Ovary (tissue), 9 donors: Measurements from ENCODE around the gene TPM2. TPM values are rescaled to one million over a fixed set of nuclear protein-coding genes. Genes with fewer than 3 reads are reported as not detected.

Experiments
- DNase-seq, 5 donors: peaks; one replicate each; pipeline ENCODE4 v3.0.0-alpha.2; 2019 to 2020
- H3K27ac ChIP-seq, 2 donors: fragments of 200-600 bp; one replicate each; pipeline versions ENCODE4 v1.5.1 to v1.8.0; 2019 to 2022
- H3K27me3 ChIP-seq: fragments of 200-600 bp; one replicate; pipeline ENCODE4 v1.8.0; 2022
- H3K36me3 ChIP-seq: fragments of 200-600 bp; sonication (generic); one replicate; pipeline ENCODE4 v1.5.1; 2019
- H3K4me1 ChIP-seq: one replicate; pipeline ENCODE4 v1.8.1; 2013; ENCODE audit warnings: mild to moderate bottlenecking, moderate library complexity; ENCODE audit not compliant: insufficient read depth
- H3K4me3 ChIP-seq: fragments of 200-600 bp; sonication (generic); one replicate; pipeline ENCODE4 v1.5.1; 2017
- H3K9me3 ChIP-seq, 2 donors: fragments of 200-600 bp in 1 of 2; sonication (generic) in 1 of 2; one replicate each; pipeline versions ENCODE4 v1.5.1 to v1.8.1; 2013 to 2019; ENCODE audit warnings: mild to moderate bottlenecking in 1 of 2, moderate library complexity in 1 of 2
- EP300 ChIP-seq: sonication (generic); formaldehyde crosslinking; IDR thresholded peaks from one replicate; pipeline ENCODE4 v1.6.1; 2017; ENCODE audit warnings: antibody characterized with exemption
- POLR2A ChIP-seq: fragments of 450-650 bp; IDR thresholded peaks from one replicate; pipeline ENCODE4 v1.6.1; 2017; ENCODE audit warnings: antibody characterized with exemption, mild to moderate bottlenecking, moderate library complexity
- WGBS, 3 donors: extraction: QIAGEN DNeasy Blood & Tissue Kit in 1 of 3; methylation state at CpG; one replicate each; pipeline versions ENCODE4 v1.1.5 to v1.1.7; 2013 to 2017; 5-methylcytosine and 5-hydroxymethylcytosine counted together
- intact Hi-C, 4 donors: fragments of 100-400 bp; cut with DNase I; formaldehyde crosslinking; loops; one replicate each; pipeline versions ENCODE4 v1.11.0 to v1.15.1; 2022 to 2023
- polyA plus RNA-seq, 2 donors: library from polyadenylated mRNA; stranded (reverse); fragments of 200-250 nt in 1 of 2; fragments of 350-450 nt in 1 of 2; fragmentation: Illumina TruSeq in 1 of 2; extraction: RNeasy Lipid Tissue Mini Kit (QIAGEN cat#74804) in 1 of 2; gene quantifications; one replicate each; pipeline ENCODE4 v1.2.3, GENCODE V29; 2013 to 2014
- total RNA-seq, 7 donors: library from RNA; depleted of rRNA in 2 of 7; stranded (reverse); fragments of >200 nt in 2 of 7; fragmentation: NEBNext Ultra II Directional in 3 of 7; extraction: Animal tissue kit (Norgen Biotek cat#: 25700) in 3 of 7; gene quantifications; one replicate each; pipeline versions ENCODE4 v1.1.0 to v1.2.4, GENCODE V29; 2016 to 2023
- TF ChIP-seq, protein P1 (sequence below), 3 donors: fragments of 450-650 bp in 2 of 3; fragments of 200-600 bp in 1 of 3; IDR thresholded peaks; one replicate each; pipeline versions ENCODE4 v1.5.1 to v1.8.0; 2016 to 2022; ENCODE audit warnings: antibody characterized with exemption in 3 of 3, mild to moderate bottlenecking in 1 of 3
- donor health status: DM: no; HTN: no; CAD: no; lungs with moderate emphysema.
- donor health status: DM: no; HTN: no; CAD: no.
- donor health status: Bipolar disorder and iron deficiency.
- donor health status: DM: yes; HTN: yes; CAD: no.
- donor health status: DM: no; HTN: no; CAD: no.
- donor health status: DM: yes; HTN: yes; CAD: no.

Gene TPM2
- total and polyA plus RNA-seq, 9 donors = 179 to 853 (median 414) TPM

DNA sequence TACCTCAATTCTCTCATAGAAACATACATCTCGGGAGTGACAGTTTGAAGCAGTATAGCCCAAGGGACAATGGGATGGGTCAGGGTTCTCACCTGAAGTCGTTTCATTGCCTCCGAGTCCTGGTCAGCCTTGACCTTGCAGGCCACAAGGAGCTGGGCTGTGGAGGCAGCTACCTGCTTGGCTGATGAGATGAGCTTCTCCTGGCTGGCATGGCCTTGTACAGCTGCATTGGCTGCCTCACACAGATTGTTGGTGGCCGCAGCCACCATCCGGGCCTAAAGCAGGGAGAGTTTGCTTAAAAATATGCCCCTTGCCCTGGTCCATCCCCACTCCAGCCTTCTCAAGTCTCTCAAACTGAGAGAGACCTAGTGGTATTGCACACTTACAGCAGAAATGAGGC lies 8.5 kb upstream of the TPM2 start:
- Histone ChIP-seq H3K27ac (no peak overlapping the region), H3K36me3 (no peaks in the 10 kb centered on the region), H3K4me1 (no peaks in the 10 kb centered on the region), H3K27me3 (no peaks in the 10 kb centered on the region), H3K4me3 (no peak overlapping the region), H3K9me3 (no peaks in the 10 kb centered on the region)
- WGBS, 3 donors = 78 to 84% (median 82%) methylated on average over 5 of the region's 5 CpGs
- no peak for TF ChIP-seq EP300
- TF ChIP-seq, protein P1, sequence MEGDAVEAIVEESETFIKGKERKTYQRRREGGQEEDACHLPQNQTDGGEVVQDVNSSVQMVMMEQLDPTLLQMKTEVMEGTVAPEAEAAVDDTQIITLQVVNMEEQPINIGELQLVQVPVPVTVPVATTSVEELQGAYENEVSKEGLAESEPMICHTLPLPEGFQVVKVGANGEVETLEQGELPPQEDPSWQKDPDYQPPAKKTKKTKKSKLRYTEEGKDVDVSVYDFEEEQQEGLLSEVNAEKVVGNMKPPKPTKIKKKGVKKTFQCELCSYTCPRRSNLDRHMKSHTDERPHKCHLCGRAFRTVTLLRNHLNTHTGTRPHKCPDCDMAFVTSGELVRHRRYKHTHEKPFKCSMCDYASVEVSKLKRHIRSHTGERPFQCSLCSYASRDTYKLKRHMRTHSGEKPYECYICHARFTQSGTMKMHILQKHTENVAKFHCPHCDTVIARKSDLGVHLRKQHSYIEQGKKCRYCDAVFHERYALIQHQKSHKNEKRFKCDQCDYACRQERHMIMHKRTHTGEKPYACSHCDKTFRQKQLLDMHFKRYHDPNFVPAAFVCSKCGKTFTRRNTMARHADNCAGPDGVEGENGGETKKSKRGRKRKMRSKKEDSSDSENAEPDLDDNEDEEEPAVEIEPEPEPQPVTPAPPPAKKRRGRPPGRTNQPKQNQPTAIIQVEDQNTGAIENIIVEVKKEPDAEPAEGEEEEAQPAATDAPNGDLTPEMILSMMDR (IDR thresholded peaks at IDR 0.05) = no peak
- TF ChIP-seq POLR2A = no peak
- intact Hi-C loops = no loop called here
- no peak for DNase-seq

DNA sequence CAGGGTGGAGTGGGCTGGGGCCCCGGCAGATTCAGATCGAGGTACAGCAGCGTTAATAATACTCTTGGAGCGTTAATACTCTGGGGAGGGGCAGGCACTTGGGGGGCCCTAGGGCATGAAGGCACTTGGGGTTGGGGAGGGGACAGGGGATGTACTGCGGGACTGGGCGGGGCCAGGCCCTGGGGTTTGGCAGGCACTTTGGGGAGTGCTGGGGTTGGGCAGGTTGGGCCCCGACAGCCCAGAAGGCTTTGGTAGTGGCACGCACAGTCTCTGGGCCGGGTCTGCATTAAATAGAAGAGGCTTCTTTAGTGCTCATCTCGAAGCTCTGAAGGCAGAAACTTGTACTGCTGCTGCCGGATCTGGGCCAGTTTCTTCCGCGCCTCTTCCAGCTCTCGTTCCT lies 7.8 kb upstream of the TPM2 start:
- no peaks in the 10 kb centered on the region for H3K36me3 ChIP-seq
- intact Hi-C loops = no loop called here
- WGBS, 3 donors = 68 to 79% (median 75%) methylated on average over 14 of the region's 14 CpGs
- TF ChIP-seq POLR2A = no peak
- no peak for TF ChIP-seq EP300
- TF ChIP-seq, protein P1 (IDR thresholded peaks at IDR 0.05) = no peak
- no peaks in the 10 kb centered on the region for H3K9me3 ChIP-seq
- no peak overlapping the region for H3K4me3 ChIP-seq
- no peak overlapping the region for H3K27ac ChIP-seq
- no peak for DNase-seq
- no peaks in the 10 kb centered on the region for H3K4me1 ChIP-seq
- no peaks in the 10 kb centered on the region for H3K27me3 ChIP-seq

DNA sequence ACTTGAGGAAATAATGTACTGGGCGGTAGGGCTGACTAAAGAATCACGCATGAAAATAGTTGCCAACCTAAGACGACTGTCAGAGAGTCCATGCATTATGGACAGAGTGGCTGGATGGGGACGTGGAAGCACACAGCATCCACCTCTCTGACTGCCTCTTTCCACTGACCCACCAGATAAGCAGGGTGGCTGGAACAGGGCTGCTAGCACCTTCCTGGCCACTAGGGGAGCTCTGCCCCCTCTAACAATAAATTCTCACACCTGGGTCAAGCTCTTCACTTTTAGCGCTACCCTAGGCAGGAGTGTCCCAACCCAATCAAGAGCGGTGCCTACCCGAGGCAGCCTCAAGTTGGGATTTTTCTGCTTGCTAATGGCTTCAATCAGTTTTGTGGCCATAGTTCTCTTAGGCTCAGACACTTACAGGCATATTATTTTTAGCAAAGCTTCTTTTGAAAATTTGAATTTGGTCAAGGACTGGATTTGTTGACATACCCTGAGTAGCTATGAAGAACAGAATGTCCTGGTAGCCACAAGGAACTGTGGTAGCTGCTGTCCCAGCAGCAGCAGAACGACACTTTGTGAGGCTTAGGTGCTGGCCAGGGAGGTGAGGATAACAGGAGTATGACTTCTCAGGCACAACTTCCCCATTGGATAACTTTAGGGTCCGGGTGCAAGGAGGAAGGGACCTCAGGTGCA lies 6.9 kb upstream of the TPM2 start:
- DNase-seq = peak; percentile 46 to 69 (median 62)
- intact Hi-C loops = no loop called here
- Histone ChIP-seq H3K36me3 (no peaks in the 10 kb centered on the region), H3K27me3 (no peaks in the 10 kb centered on the region), H3K9me3 (no peaks in the 10 kb centered on the region), H3K4me3 (no peak overlapping the region), H3K27ac (no peak overlapping the region), H3K4me1 (no peaks in the 10 kb centered on the region)
- TF ChIP-seq, protein P1 (IDR thresholded peaks at IDR 0.05) = peak; percentile 59 to 78 (median 71)
- TF ChIP-seq POLR2A (no peak), EP300 (no peak)
- 33 to 34% (median 33%) methylated on average over 9 of the region's 9 CpGs for WGBS, 3 donors

DNA sequence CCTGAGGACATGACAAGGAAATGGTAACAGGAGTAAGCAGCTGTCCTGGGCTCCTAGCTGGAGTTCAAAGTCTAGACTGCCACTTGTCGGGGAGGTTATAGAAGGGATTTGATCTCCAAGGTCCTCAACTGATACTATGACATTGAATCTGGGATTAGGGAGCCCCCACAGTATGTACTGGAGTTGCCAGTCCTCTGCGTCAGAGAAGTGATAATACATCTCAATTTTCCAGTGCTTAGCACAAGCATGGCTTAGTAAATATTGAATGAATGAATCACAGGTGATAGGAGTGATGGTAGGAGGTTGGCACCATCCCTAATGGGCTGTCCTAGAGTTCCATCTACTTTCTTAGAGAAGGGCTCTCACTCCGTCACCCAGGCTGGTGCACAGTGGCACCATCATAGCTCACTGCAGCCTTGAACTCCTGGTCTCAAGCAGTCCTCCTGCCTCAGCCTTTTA lies 6.2 kb upstream of the TPM2 start:
- H3K4me1 ChIP-seq = no peaks in the 10 kb centered on the region
- no peaks in the 10 kb centered on the region for H3K9me3 ChIP-seq
- H3K36me3 ChIP-seq = no peaks in the 10 kb centered on the region
- no peak overlapping the region for H3K27ac ChIP-seq
- DNase-seq = no peak
- 84 to 94% (median 85%) methylated on average over 3 of the region's 3 CpGs for WGBS, 3 donors
- TF ChIP-seq POLR2A (no peak), EP300 (no peak)
- TF ChIP-seq, protein P1 (IDR thresholded peaks at IDR 0.05) = no peak
- H3K4me3 ChIP-seq = no peak overlapping the region
- H3K27me3 ChIP-seq = no peaks in the 10 kb centered on the region
- intact Hi-C loops = no loop called here
